WTC11 (cell line): Measurements from ENCODE around the gene PDLIM5. TPM values are rescaled to one million over a fixed set of nuclear protein-coding genes. Genes with fewer than 3 reads are reported as not detected.

Experiments used
- ATAC-seq: fragments of 200-7000 bp; cut with Tn5 transposase; 2 replicates; pipeline ENCODE4 v1.10.0; 2021; ENCODE audit warnings: mild to moderate bottlenecking, moderate library complexity
- CTCF ChIA-PET: fragments of 300-600 bp; sonication (Branson Sonifier 250); formaldehyde crosslinking; loops from one replicate; lab custom pipeline; 2021; ENCODE audit warnings: antibody characterized with exemption; lab: Charles Lee
- POLR2A ChIA-PET: fragments of 350-600 bp; sonication (Branson Sonifier 250); formaldehyde crosslinking; loops from one replicate; lab custom pipeline; 2021; ENCODE audit warnings: antibody characterized with exemption; lab: Charles Lee
- DNase-seq: peaks from one replicate; pipeline ENCODE4 v3.0.0; 2021; ENCODE audit warnings: low spot score
- H3K27ac Mint-ChIP-seq: 2 replicates; pipeline ENCODE4 v1.8.0; 2021; ENCODE audit warnings: mixed read lengths
- H3K27me3 Mint-ChIP-seq: 2 replicates; pipeline ENCODE4 v1.8.0; 2021; ENCODE audit warnings: low read depth, mild to moderate bottlenecking, moderate library complexity, mixed read lengths
- H3K36me3 Mint-ChIP-seq: 2 replicates; pipeline ENCODE4 v1.8.0; 2021; ENCODE audit warnings: mixed read lengths
- H3K4me1 Mint-ChIP-seq: 2 replicates; pipeline ENCODE4 v1.8.0; 2022; ENCODE audit warnings: mixed read lengths
- H3K4me3 Mint-ChIP-seq: 2 replicates; pipeline ENCODE4 v1.8.0; 2021; ENCODE audit warnings: mild to moderate bottlenecking, moderate library complexity, mixed read lengths
- H3K9me3 Mint-ChIP-seq: 2 replicates; pipeline ENCODE4 v1.8.0; 2021; ENCODE audit warnings: mixed read lengths
- ATF1 ChIP-seq: sonication (generic); formaldehyde crosslinking; IDR thresholded peaks from 2 replicates; pipeline ENCODE4 v1.8.1; 2023; ENCODE audit warnings: mild to moderate bottlenecking, moderate library complexity, missing genetic modification reagents
- CREM ChIP-seq: sonication (generic); formaldehyde crosslinking; IDR thresholded peaks from 2 replicates; pipeline ENCODE4 v1.8.1; 2022; ENCODE audit warnings: mild to moderate bottlenecking, missing genetic modification reagents, moderate library complexity
- ELF4 ChIP-seq: sonication (generic); formaldehyde crosslinking; IDR thresholded peaks from 2 replicates; pipeline ENCODE4 v1.8.1; 2022; ENCODE audit warnings: low read depth, mild to moderate bottlenecking, moderate library complexity, missing genetic modification reagents
- EMX1 ChIP-seq: fragments of 250-450 bp; sonication (Bioruptor Pico); IDR thresholded peaks from 2 replicates; pipeline ENCODE4 v1.8.0; 2021; ENCODE audit warnings: mild to moderate bottlenecking
- FOXP1 ChIP-seq: sonication (generic); formaldehyde crosslinking; IDR thresholded peaks from 2 replicates; pipeline ENCODE4 v1.8.0; 2022; ENCODE audit warnings: missing genetic modification reagents, mild to moderate bottlenecking, moderate library complexity, borderline replicate concordance
- HMGXB4 ChIP-seq: sonication (generic); formaldehyde crosslinking; IDR thresholded peaks from 2 replicates; pipeline ENCODE4 v1.8.1; 2023; ENCODE audit warnings: mild to moderate bottlenecking, moderate library complexity, missing genetic modification reagents
- KAT7 ChIP-seq: sonication (generic); formaldehyde crosslinking; IDR thresholded peaks from 2 replicates; pipeline ENCODE4 v1.8.1; 2023; ENCODE audit warnings: missing genetic modification reagents, mild to moderate bottlenecking, borderline replicate concordance
- NFATC4 ChIP-seq: fragments of 250-450 bp; sonication (Bioruptor Pico); IDR thresholded peaks from 2 replicates; pipeline ENCODE4 v1.9.0; 2021; ENCODE audit warnings: mild to moderate bottlenecking
- OVOL2 ChIP-seq: fragments of 250-450 bp; sonication (Bioruptor Pico); IDR thresholded peaks from 2 replicates; pipeline ENCODE4 v1.9.0; 2021; ENCODE audit warnings: mild to moderate bottlenecking, borderline replicate concordance
- RORB ChIP-seq: fragments of 250-450 bp; sonication (Bioruptor Pico); IDR thresholded peaks from 2 replicates; pipeline ENCODE4 v1.9.0; 2021; ENCODE audit warnings: mild to moderate bottlenecking
- ZNF396 ChIP-seq: fragments of 250-450 bp; sonication (Bioruptor Pico); IDR thresholded peaks from 2 replicates; pipeline ENCODE4 v1.8.0; 2021; ENCODE audit warnings: mild to moderate bottlenecking, moderate library complexity, borderline replicate concordance
- ZNF425 ChIP-seq: fragments of 250-450 bp; sonication (Bioruptor Pico); conservative IDR thresholded peaks from 2 replicates; pipeline ENCODE4 v1.9.0; 2021; ENCODE audit warnings: mild to moderate bottlenecking
- ZNF512 ChIP-seq: sonication (generic); formaldehyde crosslinking; IDR thresholded peaks from 2 replicates; pipeline ENCODE4 v1.8.1; 2022; ENCODE audit warnings: missing genetic modification reagents, borderline replicate concordance
- total RNA-seq: library from RNA; stranded (reverse); gene quantifications from 3 replicates; pipeline ENCODE4 v1.2.3, GENCODE V29; 2021
- TF ChIP-seq, protein P1 (sequence below): fragments of 250-450 bp; sonication (Bioruptor Pico); IDR thresholded peaks from 2 replicates; pipeline ENCODE4 v2.1.2; 2022; ENCODE audit warnings: mild to moderate bottlenecking, moderate library complexity
- TF ChIP-seq, protein P2 (sequence below): sonication (generic); formaldehyde crosslinking; IDR thresholded peaks from 2 replicates; pipeline ENCODE4 v1.8.1; 2022; ENCODE audit warnings: mild to moderate bottlenecking, missing genetic modification reagents, moderate library complexity, borderline replicate concordance
- TF ChIP-seq, protein P3 (sequence below): sonication (generic); formaldehyde crosslinking; IDR thresholded peaks from 2 replicates; pipeline ENCODE4 v1.8.0; 2022; ENCODE audit warnings: mild to moderate bottlenecking, missing genetic modification reagents

The PDLIM5 gene
- total RNA-seq, 1 experiment from 2014 or later = 51.5 TPM

GRCh38 chr4:94506822-94507221 lies 55.1 kb downstream of the PDLIM5 start:
- Mint-ChIP-seq H3K4me1 (0 out of 2 replicates have a peak, but pooled peaks cover 7% of the 10 kb centered on the region), H3K4me3 (no peak overlapping the region), H3K27ac (no peak overlapping the region), H3K36me3 (no peaks in the 10 kb centered on the region), H3K9me3 (peaks cover 4% of the 10 kb centered on the region), H3K27me3 (no peaks in the 10 kb centered on the region)
- TF ChIP-seq RORB (CRISPR knock-in tag) (no peak), ZNF396 (CRISPR knock-in tag) (no peak), ELF4 (CRISPR knock-in tag) (no peak), ZNF425 (CRISPR knock-in tag) (no peak)
- TF ChIP-seq, protein P1, sequence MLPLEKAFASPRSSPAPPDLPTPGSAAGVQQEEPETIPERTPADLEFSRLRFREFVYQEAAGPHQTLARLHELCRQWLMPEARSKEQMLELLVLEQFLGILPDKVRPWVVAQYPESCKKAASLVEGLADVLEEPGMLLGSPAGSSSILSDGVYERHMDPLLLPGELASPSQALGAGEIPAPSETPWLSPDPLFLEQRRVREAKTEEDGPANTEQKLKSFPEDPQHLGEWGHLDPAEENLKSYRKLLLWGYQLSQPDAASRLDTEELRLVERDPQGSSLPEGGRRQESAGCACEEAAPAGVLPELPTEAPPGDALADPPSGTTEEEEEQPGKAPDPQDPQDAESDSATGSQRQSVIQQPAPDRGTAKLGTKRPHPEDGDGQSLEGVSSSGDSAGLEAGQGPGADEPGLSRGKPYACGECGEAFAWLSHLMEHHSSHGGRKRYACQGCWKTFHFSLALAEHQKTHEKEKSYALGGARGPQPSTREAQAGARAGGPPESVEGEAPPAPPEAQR (CRISPR knock-in tag) = no peak
- TF ChIP-seq, protein P2, sequence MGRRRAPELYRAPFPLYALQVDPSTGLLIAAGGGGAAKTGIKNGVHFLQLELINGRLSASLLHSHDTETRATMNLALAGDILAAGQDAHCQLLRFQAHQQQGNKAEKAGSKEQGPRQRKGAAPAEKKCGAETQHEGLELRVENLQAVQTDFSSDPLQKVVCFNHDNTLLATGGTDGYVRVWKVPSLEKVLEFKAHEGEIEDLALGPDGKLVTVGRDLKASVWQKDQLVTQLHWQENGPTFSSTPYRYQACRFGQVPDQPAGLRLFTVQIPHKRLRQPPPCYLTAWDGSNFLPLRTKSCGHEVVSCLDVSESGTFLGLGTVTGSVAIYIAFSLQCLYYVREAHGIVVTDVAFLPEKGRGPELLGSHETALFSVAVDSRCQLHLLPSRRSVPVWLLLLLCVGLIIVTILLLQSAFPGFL = no peak
- POLR2A ChIA-PET = no interaction called here
- DNase-seq (no peak), ATAC-seq (no peak)
- CTCF ChIA-PET = no interaction called here

DNA sequence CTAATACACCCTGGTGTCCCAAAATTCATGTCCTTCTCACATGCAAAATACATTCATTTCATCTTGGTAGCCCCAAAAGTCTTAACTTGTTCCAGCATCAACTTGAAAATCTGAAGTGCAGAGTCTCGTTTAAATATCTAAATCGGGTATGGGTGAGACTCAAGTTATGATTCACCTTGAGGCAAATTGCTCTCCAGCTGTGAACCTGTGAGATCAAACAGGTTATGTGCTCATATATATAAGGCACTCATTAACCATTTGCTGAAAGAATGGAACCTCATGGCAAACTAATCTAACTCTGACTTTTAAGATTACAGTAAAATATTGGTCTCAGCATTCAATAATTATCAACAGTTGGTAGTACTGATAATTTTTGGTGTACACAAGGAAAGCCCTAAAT lies 55.5 kb downstream of the PDLIM5 start:
- Mint-ChIP-seq H3K27ac (no peak overlapping the region), H3K4me3 (no peak overlapping the region), H3K9me3 (peaks cover 4% of the 10 kb centered on the region), H3K36me3 (no peaks in the 10 kb centered on the region), H3K27me3 (no peaks in the 10 kb centered on the region), H3K4me1 (0 out of 2 replicates have a peak, but pooled peaks cover 7% of the 10 kb centered on the region)
- DNase-seq (no peak), ATAC-seq (no peak)
- TF ChIP-seq FOXP1 = no peak
- no peak for TF ChIP-seq ATF1 (CRISPR knock-in tag)
- no peak for TF ChIP-seq ZNF512 (CRISPR knock-in tag)
- no peak for TF ChIP-seq KAT7
- no peak for TF ChIP-seq NFATC4
- TF ChIP-seq EMX1 (CRISPR knock-in tag) = no peak
- TF ChIP-seq, protein P3, sequence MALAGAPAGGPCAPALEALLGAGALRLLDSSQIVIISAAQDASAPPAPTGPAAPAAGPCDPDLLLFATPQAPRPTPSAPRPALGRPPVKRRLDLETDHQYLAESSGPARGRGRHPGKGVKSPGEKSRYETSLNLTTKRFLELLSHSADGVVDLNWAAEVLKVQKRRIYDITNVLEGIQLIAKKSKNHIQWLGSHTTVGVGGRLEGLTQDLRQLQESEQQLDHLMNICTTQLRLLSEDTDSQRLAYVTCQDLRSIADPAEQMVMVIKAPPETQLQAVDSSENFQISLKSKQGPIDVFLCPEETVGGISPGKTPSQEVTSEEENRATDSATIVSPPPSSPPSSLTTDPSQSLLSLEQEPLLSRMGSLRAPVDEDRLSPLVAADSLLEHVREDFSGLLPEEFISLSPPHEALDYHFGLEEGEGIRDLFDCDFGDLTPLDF (CRISPR knock-in tag) = no peak
- TF ChIP-seq, protein P2 = no peak
- TF ChIP-seq CREM (CRISPR knock-in tag) = no peak
- ChIA-PET CTCF (no interaction called here), POLR2A (no interaction called here)

DNA sequence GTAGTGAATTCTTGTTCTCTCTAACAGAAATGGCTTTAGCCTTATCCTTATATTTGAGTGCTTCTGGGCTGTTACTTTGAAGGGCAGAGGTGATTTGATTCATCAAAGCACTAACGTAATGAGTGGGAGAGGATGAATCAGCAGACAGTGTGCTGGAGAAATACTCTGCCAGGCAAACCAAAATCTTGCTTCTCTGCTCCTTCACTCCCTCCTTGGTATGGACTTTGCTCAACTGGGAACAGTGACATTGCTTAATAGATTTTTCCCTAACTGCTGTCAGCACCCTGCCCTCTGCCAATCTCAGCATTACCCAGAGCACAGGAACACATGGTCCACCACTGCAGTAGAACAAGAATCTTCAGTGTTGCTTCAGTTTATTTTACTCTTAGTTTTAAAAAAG lies 56.0 kb downstream of the PDLIM5 start:
- Mint-ChIP-seq H3K4me1 (0 out of 2 replicates have a peak, but pooled peaks cover 7% of the 10 kb centered on the region), H3K4me3 (no peak overlapping the region), H3K36me3 (no peaks in the 10 kb centered on the region)
- CTCF ChIA-PET = no interaction called here
- no peak for TF ChIP-seq HMGXB4
- TF ChIP-seq OVOL2 (CRISPR knock-in tag) = no peak
- TF ChIP-seq, all 79 proteins: peak for 0
- Mint-ChIP-seq H3K27ac (no peak overlapping the region), H3K9me3 (peaks cover 4% of the 10 kb centered on the region), H3K27me3 (no peaks in the 10 kb centered on the region)
- POLR2A ChIA-PET = no interaction called here
- ATAC-seq (no peak; the same call in 1 of the 2 replicates), DNase-seq (no peak)
